ENCODE measurements around the gene PTER. TPM values are rescaled to one million over a fixed set of nuclear protein-coding genes. Genes with fewer than 3 reads are reported as not detected.

Gene PTER
- total and polyA plus RNA-seq, 10 of the 15 experiments (the other 5 are each of a cell fraction or from before 2014, with no cell fraction given) = 16.0 to 31.2 (median 23.1) TPM

DNA sequence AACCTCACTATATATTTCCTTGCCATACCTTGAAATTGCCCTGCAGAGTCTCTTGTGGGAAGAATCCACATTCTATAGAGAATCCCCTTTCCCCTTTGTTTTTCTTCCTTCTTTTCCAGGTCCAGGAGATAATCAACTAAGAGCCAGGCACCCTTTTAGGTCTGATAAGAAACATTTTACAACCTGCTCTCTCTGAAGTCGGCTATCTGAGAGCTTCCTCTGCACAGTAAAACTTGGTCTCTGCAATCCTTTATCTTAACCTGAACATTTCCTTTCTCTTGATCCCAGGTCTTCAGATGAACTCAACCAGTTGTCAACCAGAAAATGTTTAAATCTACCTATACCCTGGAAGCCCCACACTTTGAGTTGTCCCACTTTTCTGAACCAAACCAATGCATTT, 19.5 kb upstream of the PTER start:
- BruUV-seq (replicated peaks) = no TSS peak
- H3K4me1 ChIP-seq (ENCODE audit: control insufficient read depth, insufficient read depth, low read length) = no peaks in the 10 kb centered on the region
- H3K9ac ChIP-seq (ENCODE audit: control insufficient read depth, insufficient read depth, low read length) = no peak overlapping the region
- no peaks in the 10 kb centered on the region for H3K9me3 ChIP-seq (replicated peaks; ENCODE audit: control insufficient read depth, insufficient read depth, low read length)
- WGBS (ENCODE audit: insufficient coverage, insufficient replicate concordance, low lambda C conversion rate, missing lambda C conversion rate) = 0% methylated on average over 1 of the region's 1 CpG
- RAD21 ChIA-PET (ENCODE audit: unreplicated experiment) = no interaction called here
- TF ChIP-seq ZNF592 (IDR thresholded peaks at IDR 0.05) = no peak
- TF ChIP-seq PAX5 (IDR thresholded peaks at IDR 0.05; ENCODE audit: borderline replicate concordance, low read depth, low read length) = no peak
- TF ChIP-seq BHLHE40 (IDR thresholded peaks at IDR 0.05; ENCODE audit: borderline replicate concordance in 1 of 2, low read depth in 2 of 2, low read length in 1 of 2) = no peak
- TF ChIP-seq, protein P1, sequence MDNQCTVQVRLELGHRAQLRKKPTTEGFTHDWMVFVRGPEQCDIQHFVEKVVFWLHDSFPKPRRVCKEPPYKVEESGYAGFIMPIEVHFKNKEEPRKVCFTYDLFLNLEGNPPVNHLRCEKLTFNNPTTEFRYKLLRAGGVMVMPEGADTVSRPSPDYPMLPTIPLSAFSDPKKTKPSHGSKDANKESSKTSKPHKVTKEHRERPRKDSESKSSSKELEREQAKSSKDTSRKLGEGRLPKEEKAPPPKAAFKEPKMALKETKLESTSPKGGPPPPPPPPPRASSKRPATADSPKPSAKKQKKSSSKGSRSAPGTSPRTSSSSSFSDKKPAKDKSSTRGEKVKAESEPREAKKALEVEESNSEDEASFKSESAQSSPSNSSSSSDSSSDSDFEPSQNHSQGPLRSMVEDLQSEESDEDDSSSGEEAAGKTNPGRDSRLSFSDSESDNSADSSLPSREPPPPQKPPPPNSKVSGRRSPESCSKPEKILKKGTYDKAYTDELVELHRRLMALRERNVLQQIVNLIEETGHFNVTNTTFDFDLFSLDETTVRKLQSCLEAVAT (IDR thresholded peaks at IDR 0.05) = no peak
- TF ChIP-seq, protein P2, sequence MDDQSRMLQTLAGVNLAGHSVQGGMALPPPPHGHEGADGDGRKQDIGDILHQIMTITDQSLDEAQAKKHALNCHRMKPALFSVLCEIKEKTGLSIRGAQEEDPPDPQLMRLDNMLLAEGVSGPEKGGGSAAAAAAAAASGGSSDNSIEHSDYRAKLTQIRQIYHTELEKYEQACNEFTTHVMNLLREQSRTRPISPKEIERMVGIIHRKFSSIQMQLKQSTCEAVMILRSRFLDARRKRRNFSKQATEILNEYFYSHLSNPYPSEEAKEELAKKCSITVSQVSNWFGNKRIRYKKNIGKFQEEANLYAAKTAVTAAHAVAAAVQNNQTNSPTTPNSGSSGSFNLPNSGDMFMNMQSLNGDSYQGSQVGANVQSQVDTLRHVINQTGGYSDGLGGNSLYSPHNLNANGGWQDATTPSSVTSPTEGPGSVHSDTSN (IDR thresholded peaks at IDR 0.05; ENCODE audit: insufficient replicate concordance, low read depth, low read length) = no peak
- no peak for TF ChIP-seq RCOR1 (conservative IDR thresholded peaks at IDR 0.05; ENCODE audit: low read depth, low read length)
- TF ChIP-seq ATF3 (IDR thresholded peaks at IDR 0.05; ENCODE audit: borderline replicate concordance, extremely low read depth, low read depth, low read length) = no peak
- TF ChIP-seq ZBED1 (IDR thresholded peaks at IDR 0.05; ENCODE audit: borderline replicate concordance) = no peak
- TF ChIP-seq, protein P3, sequence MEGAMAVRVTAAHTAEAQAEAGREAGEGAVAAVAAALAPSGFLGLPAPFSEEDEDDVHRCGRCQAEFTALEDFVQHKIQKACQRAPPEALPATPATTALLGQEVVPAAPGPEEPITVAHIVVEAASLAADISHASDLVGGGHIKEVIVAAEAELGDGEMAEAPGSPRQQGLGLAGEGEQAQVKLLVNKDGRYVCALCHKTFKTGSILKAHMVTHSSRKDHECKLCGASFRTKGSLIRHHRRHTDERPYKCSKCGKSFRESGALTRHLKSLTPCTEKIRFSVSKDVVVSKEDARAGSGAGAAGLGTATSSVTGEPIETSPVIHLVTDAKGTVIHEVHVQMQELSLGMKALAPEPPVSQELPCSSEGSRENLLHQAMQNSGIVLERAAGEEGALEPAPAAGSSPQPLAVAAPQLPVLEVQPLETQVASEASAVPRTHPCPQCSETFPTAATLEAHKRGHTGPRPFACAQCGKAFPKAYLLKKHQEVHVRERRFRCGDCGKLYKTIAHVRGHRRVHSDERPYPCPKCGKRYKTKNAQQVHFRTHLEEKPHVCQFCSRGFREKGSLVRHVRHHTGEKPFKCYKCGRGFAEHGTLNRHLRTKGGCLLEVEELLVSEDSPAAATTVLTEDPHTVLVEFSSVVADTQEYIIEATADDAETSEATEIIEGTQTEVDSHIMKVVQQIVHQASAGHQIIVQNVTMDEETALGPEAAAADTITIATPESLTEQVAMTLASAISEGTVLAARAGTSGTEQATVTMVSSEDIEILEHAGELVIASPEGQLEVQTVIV (IDR thresholded peaks at IDR 0.05; ENCODE audit: borderline replicate concordance, partially characterized antibody) = no peak
- no peak for TF ChIP-seq USF2 (IDR thresholded peaks at IDR 0.05; ENCODE audit: borderline replicate concordance, low read depth, low read length)
- no peak for TF ChIP-seq NR2F1 (conservative IDR thresholded peaks at IDR 0.05)
- no peak for TF ChIP-seq JUNB (IDR thresholded peaks at IDR 0.05)
- H2AFZ ChIP-seq (ENCODE audit: control insufficient read depth, low read depth, low read length) = no peak overlapping the region
- H3K4me2 ChIP-seq (ENCODE audit: control insufficient read depth, insufficient read depth) = no peak overlapping the region
- DNase-seq (ENCODE audit: low read depth, low spot score) (no peak), FAIRE-seq (no peak), ATAC-seq (no peak)
- POLR2A ChIA-PET = no interaction called here
- no peaks in the 10 kb centered on the region for H3K79me2 ChIP-seq (ENCODE audit: control insufficient read depth, insufficient read depth, low read length)
- H3K4me3 ChIP-seq = no peak overlapping the region
- SMC1A ChIA-PET (ENCODE audit: uncharacterized antibody, unreplicated experiment) = no interaction called here
- no peaks in the 10 kb centered on the region for H4K20me1 ChIP-seq (ENCODE audit: control insufficient read depth, insufficient read depth)
- CTCF ChIA-PET = interaction anchor here (0.8 kb wide), 1 partner anchor 10 kb away, joined by 3 read pairs; no protein-coding TSS in a partner anchor
- in situ Hi-C loops (cut with MboI) (no loop called here), intact Hi-C loops (cut with micrococcal nuclease; ENCODE audit: unreplicated experiment) (no loop called here)
- H3K36me3 ChIP-seq (ENCODE audit: control insufficient read depth in 2 of 2, insufficient read depth in 2 of 2, low read length in 1 of 2) = no peaks in the 10 kb centered on the region
- no peaks in the 10 kb centered on the region for H3K27me3 ChIP-seq (replicated peaks in 1 of 2; ENCODE audit: control insufficient read depth in 2 of 2, insufficient read depth in 2 of 2, low read length in 1 of 2)
- H3K27ac ChIP-seq (ENCODE audit: control insufficient read depth, insufficient read depth) = no peak overlapping the region
